ENCODE results near the gene SPATA6L. TPM values are rescaled to one million over a fixed set of nuclear protein-coding genes. Genes with fewer than 3 reads are reported as not detected.

The SPATA6L gene
- total RNA-seq, 1 donor from 2014 or later, result not detected

- no peak overlapping the region for H3K4me3 ChIP-seq
- H3K36me3 ChIP-seq, result peaks cover 0 to 4% of the 10 kb centered on the region in 2 donors
- H3K9me3 ChIP-seq, result no peaks in the 10 kb centered on the region
- H3K27ac ChIP-seq, result no peak overlapping the region
- no peaks in the 10 kb centered on the region for H3K27me3 ChIP-seq
- H3K4me1 ChIP-seq, result no peaks in the 10 kb centered on the region
- intact Hi-C loops (cut with DNase I), result no loop called here
- no peak for DNase-seq (ENCODE audit: low spot score in 2 of 2)
- TF ChIP-seq CTCF (IDR thresholded peaks at IDR 0.05), result no peak
Measured at GRCh38 chr9:4654084-4654483, 12.2 kb downstream of the SPATA6L start.

GRCh38 chr9:4642351-4642750 lies 23.9 kb downstream of the SPATA6L start:
- intact Hi-C loops (cut with DNase I), result no loop called here
- no peaks in the 10 kb centered on the region for H3K27me3 ChIP-seq
- H3K4me3 ChIP-seq, result no peak overlapping the region
- DNase-seq (ENCODE audit: low spot score in 2 of 2), result no peak
- H3K27ac ChIP-seq, result no peak overlapping the region
- H3K9me3 ChIP-seq, result no peaks in the 10 kb centered on the region
- H3K4me1 ChIP-seq, result no peaks in the 10 kb centered on the region
- H3K36me3 ChIP-seq, result no peaks in the 10 kb centered on the region
- no peak for TF ChIP-seq CTCF (IDR thresholded peaks at IDR 0.05)

- H3K4me3 ChIP-seq, result no peak overlapping the region
- no peaks in the 10 kb centered on the region for H3K27me3 ChIP-seq
- no peak for DNase-seq (ENCODE audit: low spot score in 2 of 2)
- H3K27ac ChIP-seq, result no peak overlapping the region
- no peaks in the 10 kb centered on the region for H3K4me1 ChIP-seq
- no peaks in the 10 kb centered on the region for H3K36me3 ChIP-seq
- intact Hi-C loops (cut with DNase I), result no loop called here
- peak in 2 of 3 experiments; percentile 33 to 57 for TF ChIP-seq CTCF (IDR thresholded peaks at IDR 0.05)
- H3K9me3 ChIP-seq, result no peaks in the 10 kb centered on the region
Measured at GRCh38 chr9:4640027-4640426, 26.3 kb downstream of the SPATA6L start.

GRCh38 chr9:4639420-4639819 lies 26.9 kb downstream of the SPATA6L start:
- Histone ChIP-seq H3K36me3 (no peaks in the 10 kb centered on the region), H3K4me1 (no peaks in the 10 kb centered on the region), H3K4me3 (no peak overlapping the region), H3K27ac (no peak overlapping the region), H3K9me3 (no peaks in the 10 kb centered on the region), H3K27me3 (no peaks in the 10 kb centered on the region)
- DNase-seq (ENCODE audit: low spot score in 2 of 2), result no peak
- no peak for TF ChIP-seq CTCF (IDR thresholded peaks at IDR 0.05)
- intact Hi-C loops (cut with DNase I), result loop anchor here (2.0 kb wide), 1 partner anchor 257 kb away; no protein-coding TSS in a partner anchor

GRCh38 chr9:4638968-4639367 lies 27.3 kb downstream of the SPATA6L start:
- no peak for TF ChIP-seq CTCF (IDR thresholded peaks at IDR 0.05)
- DNase-seq (ENCODE audit: low spot score in 2 of 2), result no peak
- Histone ChIP-seq H3K4me3 (no peak overlapping the region), H3K27ac (no peak overlapping the region), H3K27me3 (no peaks in the 10 kb centered on the region), H3K9me3 (no peaks in the 10 kb centered on the region), H3K4me1 (no peaks in the 10 kb centered on the region), H3K36me3 (no peaks in the 10 kb centered on the region)
- intact Hi-C loops (cut with DNase I), result loop anchor here (2.0 kb wide), 1 partner anchor 256 kb away; no protein-coding TSS in a partner anchor

- Histone ChIP-seq H3K9me3 (no peaks in the 10 kb centered on the region), H3K4me1 (no peaks in the 10 kb centered on the region), H3K4me3 (no peak overlapping the region), H3K27ac (no peak overlapping the region), H3K27me3 (no peaks in the 10 kb centered on the region), H3K36me3 (no peaks in the 10 kb centered on the region)
- TF ChIP-seq CTCF (IDR thresholded peaks at IDR 0.05), result no peak
- intact Hi-C loops (cut with DNase I), result no loop called here
- DNase-seq (ENCODE audit: low spot score in 2 of 2), result no peak
Measured at GRCh38 chr9:4630836-4631235, 35.4 kb downstream of the SPATA6L start.
